AG09309 (cell line): ENCODE results near the gene EVI2A.
"Not testable (repeated sequence)": the region's sequence is repeated elsewhere in the genome, so short reads cannot be mapped to it uniquely, and the experiment has no call there.

Source experiments
- DNase-seq: peaks from one replicate; pipeline ENCODE4 v3.0.0-alpha.2; 2010; ENCODE audit warnings: low read depth
- H3K4me3 ChIP-seq: 2 replicates; pipeline ENCODE4 v1.5.1; 2011; ENCODE audit warnings: mild to moderate bottlenecking, low read depth, low read length, moderate library complexity; ENCODE audit not compliant: control insufficient read depth
- CTCF ChIP-seq: IDR thresholded peaks from 2 replicates; pipeline ENCODE4 v1.5.1; 2011; ENCODE audit warnings: mild to moderate bottlenecking, low read depth, low read length, inconsistent platforms; ENCODE audit not compliant: insufficient read depth, control insufficient read depth; ENCODE audit errors: missing control alignments

EVI2A gene

DNA sequence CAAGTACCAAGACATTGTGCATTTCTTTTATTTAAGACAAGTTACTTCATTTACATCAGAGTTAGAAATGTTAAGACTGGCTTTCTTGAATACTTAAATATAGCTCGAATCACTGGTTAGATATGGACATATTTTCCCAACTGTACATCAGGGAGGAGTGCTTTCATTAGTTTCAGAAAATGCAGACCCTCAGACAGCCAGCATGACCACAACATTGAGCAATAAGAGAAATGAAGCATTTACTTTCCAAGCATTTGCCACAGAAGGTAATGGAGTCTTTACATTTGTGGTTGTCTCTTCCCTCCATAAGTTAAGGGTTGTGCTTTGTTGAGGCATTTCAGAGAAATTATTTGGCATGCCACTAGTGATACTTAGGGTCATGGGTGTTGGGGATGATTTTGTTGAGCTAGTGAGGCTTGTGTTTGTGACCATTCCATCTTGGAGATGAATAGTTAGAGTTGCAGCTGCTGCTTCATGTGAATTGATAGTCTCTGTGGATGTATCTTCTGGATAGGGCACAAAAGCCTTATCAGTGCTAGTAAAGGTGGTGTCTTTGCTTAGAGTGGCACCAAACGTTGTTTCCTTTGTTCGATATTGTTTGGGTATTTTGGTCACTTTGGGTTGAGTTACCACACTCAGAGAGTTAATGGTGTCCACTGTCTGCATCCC lies 26.5 kb downstream of the EVI2A start:
- H3K4me3 ChIP-seq = no peak overlapping the region
- no peak for TF ChIP-seq CTCF
- no peak for DNase-seq

DNA sequence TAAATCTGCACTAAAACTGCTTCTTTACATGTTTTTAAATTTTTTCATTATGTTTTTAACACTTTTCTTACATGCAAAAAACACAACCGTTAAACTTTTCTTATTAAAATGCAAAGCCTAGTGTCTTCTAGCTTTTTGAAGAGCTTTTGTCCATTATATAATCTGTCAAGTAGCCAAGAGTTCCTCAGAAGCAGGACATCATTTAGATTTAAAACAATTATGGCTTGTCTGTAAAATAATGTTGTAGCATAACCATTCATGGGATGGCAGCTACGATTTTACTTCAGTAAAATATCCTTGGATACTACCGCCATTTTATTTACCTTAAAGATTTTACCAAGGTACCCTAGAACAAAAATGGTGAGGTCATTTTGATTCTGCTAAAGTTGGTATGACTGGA lies 27.2 kb downstream of the EVI2A start:
- H3K4me3 ChIP-seq = no peak overlapping the region
- TF ChIP-seq CTCF = no peak
- DNase-seq = no peak

GRCh38 chr17:31293581-31293980 lies 27.8 kb downstream of the EVI2A start:
- TF ChIP-seq CTCF = no peak
- no peak for DNase-seq

GRCh38 chr17:31291820-31292219 lies 29.6 kb downstream of the EVI2A start:
- no peak overlapping the region for H3K4me3 ChIP-seq
- DNase-seq = no peak
- no peak for TF ChIP-seq CTCF

More at GRCh38 chr17:31293581-31293980, 27.8 kb downstream of the EVI2A start:
- no peak overlapping the region for H3K4me3 ChIP-seq

DNA sequence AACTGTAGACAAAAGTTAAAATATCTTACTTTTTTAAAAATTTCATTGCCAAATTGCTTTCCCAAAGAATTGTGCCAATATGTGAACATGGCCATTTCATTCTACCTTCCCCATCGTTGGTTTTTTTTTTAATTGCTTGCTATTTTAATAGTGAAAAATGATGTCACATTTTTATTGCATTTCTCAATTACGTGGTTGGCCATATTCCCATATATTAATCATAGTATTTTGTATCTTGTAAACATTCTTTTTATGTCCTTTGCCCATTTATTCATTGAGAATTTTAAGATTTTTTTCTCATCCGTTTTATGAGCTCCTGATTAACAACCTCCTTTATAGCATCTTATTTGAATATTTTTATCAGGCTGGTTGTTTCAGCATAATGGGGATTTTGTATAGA lies 31.6 kb downstream of the EVI2A start:
- no peak for TF ChIP-seq CTCF
- no peak for DNase-seq
- no peak overlapping the region for H3K4me3 ChIP-seq

DNA sequence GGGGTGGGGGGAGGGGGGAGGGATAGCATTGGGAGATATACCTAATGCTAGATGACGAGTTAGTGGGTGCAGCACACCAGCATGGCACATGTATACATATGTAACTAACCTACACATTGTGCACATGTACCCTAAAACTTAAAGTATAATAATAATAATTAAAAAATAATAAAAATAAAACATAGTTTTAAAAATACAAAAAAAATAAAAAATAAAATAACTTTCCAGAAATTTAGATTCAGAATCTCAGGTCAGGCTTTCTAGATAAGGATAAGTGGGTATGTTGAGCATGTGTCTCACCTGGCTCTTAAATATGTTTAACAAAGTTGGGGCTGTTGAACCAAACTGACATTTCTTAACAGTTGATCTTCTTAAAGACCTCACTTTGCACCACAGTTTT lies 33.5 kb downstream of the EVI2A start:
- DNase-seq, H3K4me3 ChIP-seq: not testable (repeated sequence)

- TF ChIP-seq CTCF = no peak
- no peak for DNase-seq
- H3K4me3 ChIP-seq = no peak overlapping the region
These were observed 34.8 kb downstream of the EVI2A start for GRCh38 chr17:31286587-31286986.
